CD4-positive, alpha-beta T cell treated with Interleukin-2 at 100 ng/mL for 4 hours (primary cell): Measurements from ENCODE around the gene SLC5A1.
"Not testable (repeated sequence)": the region's sequence is repeated elsewhere in the genome, so short reads cannot be mapped to it uniquely, and the experiment has no call there.

Experiments used
- DNase-seq: peaks from one replicate; pipeline ENCODE4 v3.0.0-alpha.2; 2020; ENCODE audit warnings: low spot score

Gene SLC5A1

DNA sequence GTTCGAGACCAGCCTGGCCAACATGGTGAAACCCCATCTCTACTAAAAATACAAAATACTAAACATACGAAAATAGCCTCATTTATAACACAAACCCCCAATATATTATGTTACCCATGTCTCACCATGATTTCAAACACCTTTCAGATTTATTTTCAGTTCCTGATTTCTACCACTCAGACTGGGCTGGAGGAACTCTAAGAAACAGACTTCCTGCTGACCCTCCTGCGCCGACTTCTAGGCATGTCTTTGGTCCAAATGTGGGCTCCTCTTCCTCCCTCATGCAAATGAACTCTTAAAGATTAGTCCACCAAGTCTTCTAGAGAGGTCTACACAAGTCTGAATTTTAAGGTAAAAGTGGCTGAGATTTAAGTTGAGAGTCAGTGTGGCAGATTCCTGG lies 105.3 kb downstream of the SLC5A1 start:
- not testable (repeated sequence) for DNase-seq

DNA sequence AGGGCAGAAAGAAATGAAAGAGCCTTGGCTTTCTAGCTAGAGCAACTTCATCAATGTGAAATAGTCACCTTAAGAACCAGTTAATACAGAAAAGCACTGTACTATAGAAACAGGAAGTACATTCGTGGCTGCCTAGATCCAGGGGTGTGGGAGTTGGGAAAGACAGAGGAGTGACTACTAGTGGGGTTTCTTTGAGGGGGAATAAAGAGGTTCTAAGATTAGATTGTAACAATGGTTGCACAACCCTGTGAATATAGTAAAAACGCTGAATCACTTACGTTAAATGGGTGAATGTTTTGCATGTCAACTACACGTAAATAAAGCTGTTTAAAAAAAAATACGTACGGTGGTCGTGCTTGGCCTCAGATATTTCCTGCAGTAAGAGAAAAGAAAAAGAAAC lies 107.6 kb downstream of the SLC5A1 start:
- not testable (repeated sequence) for DNase-seq

DNA sequence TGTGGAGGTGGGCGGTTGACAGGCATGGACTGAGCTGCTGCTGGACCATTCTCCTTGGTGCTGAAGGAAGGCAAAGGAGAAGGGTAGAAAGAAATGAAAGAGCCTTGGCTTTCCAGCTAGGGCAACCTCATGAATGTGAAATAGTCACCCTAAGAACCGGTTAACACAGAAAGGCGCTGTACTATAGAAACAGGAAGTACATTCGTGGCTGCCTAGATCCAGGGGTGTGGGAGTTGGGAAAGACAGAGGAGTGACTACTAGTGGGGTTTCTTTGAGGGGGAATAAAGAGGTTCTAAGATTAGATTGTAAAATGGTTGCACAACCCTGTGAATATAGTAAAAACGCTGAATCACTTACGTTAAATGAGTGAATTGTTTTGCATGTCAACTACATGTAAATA lies 108.6 kb downstream of the SLC5A1 start:
- DNase-seq: not testable (repeated sequence)

DNA sequence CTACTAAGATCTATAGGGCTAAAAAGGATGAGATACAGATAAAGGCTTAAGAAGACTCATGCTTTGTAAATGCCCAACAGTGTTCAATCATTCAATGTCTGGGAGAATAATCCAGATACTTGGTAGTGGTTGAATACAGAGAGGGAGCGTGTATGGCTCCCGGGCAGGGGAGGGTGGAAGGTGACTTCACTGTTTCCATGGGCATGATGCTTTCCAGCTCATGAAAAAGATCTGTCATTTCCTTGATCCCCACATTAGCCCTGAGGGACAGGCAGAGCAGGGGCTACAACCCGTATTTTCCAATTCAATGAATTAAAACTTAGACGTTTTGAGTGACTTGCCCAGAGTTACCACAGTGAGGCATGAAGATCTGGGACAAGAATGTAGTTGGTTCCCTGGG lies 111.7 kb downstream of the SLC5A1 start:
- DNase-seq: not testable (repeated sequence)

DNA sequence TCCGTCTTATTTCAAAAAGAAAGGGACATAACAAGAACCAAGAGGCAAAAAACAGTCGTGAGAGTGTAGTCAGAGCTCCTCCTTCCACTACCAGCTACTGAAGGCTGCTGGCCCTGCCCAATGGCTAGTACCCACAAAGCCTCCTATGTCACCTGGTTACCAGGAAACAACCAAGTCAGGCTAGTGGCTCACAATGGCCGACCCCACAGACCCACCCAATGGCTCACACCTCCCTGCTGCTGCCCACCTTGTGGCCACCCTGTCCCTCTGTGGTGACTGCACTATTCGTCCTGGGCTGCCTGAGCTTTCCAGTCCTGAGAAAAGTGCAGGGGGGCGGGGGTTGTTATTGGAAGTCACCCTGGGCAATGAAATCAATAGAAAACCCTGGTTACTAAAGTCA lies 114.6 kb downstream of the SLC5A1 start:
- DNase-seq: not testable (repeated sequence)

DNA sequence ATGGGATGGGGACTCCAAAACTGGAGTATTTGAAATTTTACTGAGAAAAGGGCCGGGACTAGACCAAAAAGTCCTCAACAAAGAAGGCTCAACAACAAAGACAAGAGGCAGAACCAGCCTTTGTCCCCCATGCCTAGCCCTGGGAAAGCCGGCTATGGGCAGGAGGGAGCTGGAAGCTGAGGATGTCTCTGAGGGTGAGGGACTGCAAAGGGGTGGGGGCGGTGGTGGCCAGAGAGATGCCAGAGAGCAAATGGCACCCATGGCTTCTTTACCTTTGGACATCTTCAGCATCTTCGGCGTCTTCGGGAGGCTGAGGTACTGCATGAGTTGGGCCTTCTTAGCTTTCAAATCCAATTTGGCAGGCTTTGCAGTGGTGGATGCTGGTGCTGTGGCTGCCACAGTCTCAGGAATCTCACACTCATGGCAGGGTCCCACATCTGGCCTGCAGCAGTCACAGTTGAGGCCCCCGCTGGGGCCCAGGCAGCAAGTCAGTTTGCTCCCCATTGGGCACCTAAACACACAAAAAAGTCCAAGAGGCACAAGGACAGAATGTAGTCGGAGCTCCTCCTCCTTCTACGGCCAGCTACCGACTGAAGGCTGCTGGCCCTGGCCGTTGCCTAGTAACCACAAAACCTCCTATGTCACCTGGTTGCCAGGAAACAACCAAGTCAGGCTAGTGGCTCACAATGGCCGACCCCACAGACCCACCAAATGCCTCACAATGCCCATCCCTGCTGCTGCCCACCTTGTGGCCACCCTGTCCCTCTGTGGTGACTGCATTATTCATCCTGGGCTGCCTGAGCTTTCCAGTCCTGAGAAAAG lies 115.9 kb downstream of the SLC5A1 start, which contains the start of gene C22orf42:
Gene C22orf42, minus strand, starts transcription at position 592 of the 822 bp plus-strand sequence. Its CDS starts 88 bp downstream, at position 504.
- DNase-seq: no peak

DNA sequence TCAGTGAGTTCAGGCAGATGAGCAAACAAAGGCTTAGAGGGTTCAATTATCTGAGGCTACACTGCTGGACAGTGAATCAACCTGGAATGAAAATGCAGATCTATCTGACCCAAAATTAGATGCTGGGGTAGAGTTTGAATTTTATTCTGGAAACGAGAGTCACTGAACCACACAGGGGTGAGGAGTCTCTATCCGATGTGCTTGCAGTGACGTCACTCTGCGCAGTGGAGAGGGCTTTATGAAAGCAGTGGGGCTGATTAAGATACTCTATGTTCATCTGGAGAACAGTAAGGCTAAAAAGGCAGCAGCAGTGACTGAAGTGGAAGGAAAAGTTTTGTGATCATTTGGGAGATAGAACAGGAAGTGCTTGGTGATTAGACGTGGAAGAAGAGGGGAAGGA lies 117.3 kb downstream of the SLC5A1 start:
- DNase-seq: not testable (repeated sequence)
